GM19025 (cell line): ENCODE results near the gene CPA5.

Experiments
- ATAC-seq: cut with Tn5 transposase; IDR thresholded peaks from one replicate; pipeline ENCODE4 v1.9.1; 2021; ENCODE audit warnings: mild to moderate bottlenecking, low read depth, moderate library complexity; ENCODE audit not compliant: unreplicated experiment

CPA5 gene

DNA sequence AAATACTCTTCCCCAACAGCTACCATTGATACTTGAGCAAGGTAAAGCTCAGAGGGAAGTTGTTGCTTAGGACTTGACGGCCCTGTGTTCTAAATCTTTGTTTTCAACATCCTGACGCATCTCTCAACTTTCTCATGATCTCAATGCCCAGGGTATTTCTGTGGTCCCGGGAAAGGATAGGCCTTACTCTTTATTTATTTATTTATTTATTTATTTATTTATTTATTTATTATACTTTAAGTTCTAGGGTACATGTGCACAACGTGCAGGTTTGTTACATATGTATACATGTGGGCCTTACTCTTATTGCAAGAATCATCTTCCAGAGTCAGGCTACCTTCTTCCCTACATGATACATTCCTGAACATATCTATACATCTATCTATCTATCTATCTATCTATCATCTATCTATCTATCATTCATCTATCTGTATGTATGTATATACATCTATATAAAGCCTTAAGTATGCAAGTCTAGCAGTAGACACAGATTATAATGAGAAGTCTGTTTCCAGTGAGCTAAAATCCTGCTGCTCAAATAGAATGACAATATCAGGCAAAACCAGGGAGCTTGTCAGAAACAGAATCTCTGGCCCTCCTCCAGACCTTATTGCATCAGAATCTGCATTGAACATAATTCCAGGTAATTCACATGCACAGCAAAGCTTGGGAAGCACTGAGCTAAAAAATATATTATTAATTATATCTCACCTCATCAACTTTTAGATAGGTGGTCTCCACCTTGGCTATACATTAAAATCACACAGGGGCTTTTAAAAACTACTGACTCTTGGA lies 12.2 kb upstream of the CPA5 start:
- no peak for ATAC-seq

DNA sequence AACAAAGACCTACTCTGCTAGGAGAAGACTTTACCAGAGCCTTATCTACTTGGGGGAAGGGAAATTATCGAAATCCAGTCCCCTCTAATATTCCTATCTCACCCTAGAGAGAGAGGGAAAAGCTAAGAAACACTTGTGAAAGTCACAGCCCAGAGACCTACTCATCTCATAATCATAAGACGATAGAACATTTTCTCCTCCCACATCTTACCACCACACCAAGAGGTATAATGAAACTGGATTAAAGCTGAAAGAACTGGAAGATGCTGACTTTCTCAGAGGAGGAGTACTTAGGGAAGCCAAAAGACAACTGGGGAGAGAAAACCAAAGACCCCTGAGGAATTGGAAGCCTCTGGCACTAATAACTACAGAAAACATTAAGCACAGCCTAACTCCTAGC lies 10.8 kb upstream of the CPA5 start:
- ATAC-seq: no peak

DNA sequence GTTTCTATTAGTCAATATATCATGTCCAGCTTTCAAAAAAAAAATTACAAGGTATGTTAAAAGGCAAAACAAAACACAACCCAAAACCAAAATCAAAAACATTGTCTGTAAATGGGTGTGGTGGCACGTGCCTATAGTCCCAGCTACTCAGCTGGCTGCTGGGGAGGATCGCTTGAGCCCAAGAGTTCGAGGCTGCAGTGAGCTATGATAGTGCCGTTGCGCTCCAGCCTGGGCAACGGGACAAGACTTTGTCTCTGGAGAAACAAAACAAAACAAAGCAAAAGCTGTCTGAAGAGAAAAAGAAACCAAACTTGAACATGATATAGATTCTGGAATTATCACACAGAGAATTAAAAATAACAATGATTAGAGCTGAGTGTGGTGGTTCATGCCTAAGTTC lies 10.3 kb upstream of the CPA5 start:
- no peak for ATAC-seq

DNA sequence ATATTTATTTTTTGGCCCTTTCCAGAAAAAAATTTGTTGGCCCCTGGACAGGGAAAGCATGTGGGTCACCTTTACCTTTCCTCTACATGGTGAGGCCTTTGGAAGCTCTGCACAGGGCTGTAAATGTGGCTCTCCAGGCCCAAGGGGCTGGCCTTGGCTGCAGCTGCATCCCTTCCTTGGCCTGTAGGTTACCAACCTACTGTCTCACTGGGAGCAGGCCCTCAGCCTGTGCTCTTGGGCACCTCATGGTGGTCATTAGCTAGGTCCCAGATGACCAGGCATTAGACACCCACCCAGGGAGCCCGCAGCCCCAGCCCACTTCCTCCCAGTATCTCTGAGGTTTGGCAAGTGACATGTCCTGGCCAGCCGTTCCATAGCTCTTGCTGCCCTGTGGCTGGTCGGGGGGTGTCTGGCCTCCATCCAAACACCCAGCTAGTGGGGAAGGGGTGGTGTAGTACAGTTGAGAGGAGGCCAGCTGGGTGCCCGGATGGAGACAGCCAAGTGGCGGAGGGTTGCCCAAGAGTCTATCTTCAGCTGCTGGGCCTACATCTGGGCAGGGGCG lies 7.1 kb upstream of the CPA5 start:
- ATAC-seq: no peak

DNA sequence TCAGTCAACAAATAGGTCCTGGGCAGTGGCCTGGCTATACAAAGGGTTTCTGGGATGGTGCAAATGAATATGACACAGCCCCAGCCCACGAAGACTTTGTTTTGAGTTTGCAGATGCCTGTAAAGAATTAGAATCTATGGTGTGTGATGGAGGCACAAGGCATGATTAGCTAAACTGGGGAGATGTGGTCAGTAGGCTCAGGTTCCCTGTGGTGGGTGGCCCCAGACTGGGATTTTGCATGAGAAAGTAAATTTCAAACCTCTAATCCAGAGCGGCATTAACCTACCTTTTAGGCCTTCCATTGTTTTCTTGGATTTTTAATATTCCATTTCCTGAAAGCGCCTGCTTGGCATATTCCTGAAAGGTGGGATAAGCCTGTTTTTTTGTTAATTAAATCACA lies 6.4 kb upstream of the CPA5 start:
- no peak for ATAC-seq

DNA sequence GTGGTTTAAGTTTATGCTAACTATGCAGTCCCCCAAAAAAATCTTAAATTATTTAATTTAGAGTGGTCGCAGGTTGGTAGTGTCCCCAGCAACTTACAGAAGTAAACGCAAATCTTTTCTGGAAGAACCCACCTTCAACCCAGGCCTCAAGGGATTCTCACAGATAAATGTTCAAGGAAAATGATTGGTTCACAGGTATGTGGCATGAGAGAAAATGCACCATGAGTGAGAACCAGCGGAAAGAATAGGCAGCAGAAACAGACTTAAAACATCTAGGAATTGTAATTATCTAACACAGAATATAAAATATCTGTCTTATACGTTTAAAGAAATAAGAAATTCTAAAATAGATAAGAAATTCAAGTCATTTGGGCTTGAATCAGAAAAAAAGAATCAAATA lies 2.7 kb upstream of the CPA5 start:
- no peak for ATAC-seq

DNA sequence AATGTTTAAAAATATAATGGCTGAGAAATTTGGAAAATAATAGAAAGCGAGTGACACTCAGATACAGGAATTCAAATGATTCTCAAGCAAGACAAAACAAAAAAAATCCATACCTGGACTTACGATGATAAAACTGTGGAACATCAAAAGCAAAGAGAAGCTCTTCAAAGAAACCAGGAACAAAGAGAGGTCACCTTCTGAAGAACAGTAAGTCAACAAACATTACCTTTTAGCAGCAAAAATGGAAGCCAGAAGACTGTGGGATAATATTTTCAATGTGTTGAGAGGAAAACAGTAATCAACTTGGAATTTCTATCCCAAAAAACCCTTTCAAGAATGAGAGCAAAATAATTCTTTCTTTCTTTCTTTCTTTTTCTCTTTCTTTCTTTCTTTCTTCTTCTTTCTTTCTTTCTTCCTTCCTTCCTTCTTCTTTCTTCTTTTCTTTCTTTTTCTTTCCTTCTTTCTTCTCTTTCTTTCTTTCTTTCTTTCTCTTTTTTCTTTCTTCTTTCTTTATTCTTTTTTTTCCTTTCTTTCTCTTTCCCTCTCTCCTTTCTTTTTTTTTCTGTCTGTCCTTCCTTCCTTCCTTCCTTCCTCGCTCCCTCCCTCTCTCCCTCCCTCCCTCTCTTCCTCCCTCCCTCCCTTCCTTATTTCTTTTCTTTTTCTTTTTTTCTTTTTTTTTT lies 1.8 kb upstream of the CPA5 start:
- ATAC-seq: no peak

DNA sequence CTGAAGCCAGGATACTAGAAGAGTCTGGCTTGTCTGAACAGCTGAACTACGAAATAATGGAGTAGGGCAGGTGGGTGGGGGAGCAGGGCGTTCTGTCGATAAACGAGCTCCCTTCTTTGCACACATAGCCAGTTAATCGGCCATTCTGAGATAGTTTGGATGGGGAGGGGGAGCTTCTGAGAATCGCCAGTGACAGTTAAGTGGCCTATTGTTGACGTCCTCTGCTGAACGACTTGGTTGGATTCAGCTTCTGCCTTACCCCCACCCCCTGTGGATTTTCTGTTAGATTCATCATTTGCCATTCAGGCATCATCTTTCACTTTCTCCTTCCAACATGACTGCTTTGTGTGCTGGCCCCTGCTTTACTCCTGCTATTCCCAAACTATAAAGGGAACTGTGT lies 520 bp downstream of the CPA5 start:
- ATAC-seq: no peak

DNA sequence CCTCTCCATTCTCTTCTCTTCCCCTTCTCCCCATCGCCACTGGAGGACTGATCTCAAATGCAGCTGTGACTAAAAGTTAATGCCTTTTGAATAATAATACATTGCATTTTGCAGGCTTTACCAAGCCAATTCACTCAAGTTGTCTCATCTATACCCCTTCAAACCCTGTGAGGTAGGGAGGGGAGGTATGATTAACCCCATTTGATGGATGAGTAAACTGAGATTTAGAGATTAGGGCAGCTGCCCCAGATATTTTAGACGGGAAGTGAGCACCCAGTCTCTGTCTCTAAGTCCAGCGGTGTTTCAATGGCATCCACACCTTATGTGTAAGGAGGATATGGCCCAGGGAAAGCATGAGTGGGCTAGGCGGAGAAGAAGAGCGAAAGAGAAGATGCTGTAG lies 1.1 kb downstream of the CPA5 start:
- no peak for ATAC-seq

DNA sequence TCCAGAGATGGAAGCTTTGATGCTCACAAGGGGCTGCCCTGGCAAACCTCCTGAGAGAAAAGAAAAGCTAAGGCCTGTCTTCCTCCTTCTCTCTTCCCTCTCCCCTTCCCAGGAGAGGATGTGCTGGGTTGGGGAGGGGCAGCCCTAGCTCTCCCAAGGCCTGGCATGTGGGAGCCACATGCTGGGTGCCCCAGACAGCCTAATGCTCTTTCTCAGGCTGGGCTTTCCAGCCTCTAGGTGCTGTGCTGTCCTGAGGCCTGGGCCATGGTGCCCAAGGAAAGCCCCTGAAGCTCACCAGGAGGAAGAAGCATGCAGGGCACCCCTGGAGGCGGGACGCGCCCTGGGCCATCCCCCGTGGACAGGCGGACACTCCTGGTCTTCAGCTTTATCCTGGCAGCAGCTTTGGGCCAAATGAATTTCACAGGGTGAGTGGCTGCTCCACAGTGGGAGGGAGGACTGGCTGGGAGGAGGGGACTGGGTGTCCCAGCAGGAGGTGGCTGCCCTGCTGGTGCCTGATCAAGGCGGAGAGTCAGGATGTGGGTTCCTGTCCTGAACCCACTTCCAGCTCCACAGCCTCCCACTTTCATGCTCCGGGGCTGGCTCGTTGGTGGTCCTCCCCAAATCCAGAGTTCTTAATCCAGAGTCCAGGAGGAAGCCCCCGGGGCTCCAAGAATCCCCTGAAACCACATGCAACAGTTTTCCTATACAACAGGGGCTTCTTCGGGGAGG lies 1.7 kb downstream of the CPA5 start:
- no peak for ATAC-seq

DNA sequence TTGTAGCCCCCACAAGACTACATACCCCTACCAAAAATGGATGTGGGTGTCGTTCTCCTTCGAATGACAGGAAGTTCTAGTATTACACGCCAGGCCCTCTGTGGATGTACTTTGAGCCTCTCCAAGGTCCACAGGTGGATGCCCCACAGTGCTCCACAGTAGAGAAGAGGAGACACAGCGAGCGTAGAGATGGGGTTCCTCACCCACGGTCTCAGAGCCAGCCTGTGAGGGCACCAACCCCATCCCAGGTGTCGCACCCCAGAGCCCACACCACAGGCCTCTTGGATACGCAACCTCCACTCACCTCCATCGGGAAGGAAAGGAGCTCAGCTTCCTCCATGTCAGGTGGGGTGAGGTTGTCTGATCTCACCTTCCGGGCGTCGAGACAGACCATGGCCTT lies 2.3 kb downstream of the CPA5 start:
- no peak for ATAC-seq

DNA sequence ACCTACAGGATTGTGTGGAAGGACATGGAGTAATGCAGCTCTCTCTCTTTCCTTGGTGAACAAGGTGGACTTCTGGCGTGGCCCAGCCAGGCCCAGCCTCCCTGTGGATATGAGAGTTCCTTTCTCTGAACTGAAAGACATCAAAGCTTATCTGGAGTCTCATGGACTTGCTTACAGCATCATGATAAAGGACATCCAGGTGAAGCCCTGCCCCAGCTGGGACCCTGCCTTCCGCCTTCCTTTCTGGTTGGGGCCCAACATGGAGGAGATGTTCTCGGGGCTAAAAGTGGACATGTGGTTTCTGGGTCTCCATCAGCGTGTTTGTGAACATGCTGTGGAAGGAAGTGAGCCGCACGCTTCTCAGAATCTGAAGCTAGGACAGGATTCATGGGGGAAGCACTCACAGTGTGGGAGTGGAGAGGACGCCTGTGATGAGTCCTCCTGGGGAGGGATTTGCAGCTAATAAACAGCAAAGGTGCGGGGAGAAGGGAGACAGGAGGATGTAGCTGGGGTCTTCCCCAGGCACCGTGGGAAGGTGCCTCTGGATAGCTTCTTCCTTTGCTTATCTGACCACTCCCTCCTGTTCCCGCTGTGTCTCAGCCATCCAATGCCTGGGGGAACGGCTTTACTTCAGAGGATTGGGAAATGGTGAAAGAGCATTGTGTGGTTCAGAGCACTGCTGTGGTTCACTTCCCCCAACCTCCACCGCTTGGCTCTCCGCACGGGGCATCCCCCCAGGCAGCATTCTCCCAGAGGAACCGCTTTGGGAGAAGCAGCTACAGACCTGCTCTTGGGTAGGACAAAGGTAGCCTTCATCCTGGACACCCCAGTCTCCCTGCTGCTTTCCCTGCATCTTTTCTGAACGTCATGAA lies 5.5 kb downstream of the CPA5 start:
- ATAC-seq: no peak

DNA sequence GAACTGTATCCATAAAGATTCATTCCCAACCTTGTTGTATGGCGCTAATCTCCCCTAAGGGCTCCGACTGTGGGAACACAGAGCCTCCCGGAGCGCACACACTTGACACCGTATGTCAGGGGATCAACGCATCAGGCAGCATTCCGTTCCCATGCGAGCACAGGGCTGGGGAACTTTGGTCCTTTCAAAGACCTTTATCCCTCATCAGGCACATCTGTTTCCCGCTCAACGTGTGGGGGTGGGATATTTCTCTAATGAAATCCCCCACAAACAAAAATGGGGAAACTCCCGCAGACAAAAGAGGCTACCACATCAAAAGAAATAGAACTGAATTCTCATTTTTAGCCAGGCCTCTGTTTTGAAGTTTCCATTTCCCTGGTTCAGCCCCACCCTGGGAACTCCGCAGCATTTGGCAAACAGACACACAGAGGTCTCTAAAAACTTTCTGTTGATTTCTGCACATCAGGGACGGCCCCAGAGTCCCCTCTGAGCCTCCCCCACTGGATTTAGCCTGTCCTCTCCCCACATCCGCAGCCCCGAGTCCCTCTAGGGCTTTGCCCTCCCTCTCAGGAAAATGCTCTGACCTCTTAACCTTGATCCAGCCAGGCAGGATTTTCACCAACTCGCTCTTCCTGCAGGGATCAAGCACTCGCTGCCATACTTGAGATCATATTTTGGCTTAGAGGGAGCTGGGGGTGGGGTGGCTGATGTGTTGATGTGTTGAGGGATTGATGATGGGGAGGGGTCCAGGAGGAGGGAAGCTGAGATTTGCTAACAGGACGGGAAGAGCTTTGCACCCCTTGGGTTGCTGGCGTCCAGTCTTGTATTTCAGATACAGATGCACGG lies 6.6 kb downstream of the CPA5 start:
- no peak for ATAC-seq

DNA sequence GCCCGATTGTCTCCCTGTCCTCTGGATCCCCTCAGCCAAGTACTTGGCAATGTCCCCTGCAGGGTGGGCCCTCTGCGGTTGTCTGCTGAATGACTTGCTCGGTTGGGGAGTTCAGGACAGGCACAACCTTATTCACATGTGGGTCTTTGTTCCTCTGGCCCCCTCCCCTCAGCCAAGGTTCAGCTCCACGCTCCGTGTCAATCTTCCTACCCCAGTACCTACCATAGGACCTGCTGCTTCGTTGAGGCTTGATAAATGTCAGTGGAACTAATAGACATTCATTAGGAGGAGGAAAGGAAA lies 7.1 kb downstream of the CPA5 start:
- no peak for ATAC-seq

DNA sequence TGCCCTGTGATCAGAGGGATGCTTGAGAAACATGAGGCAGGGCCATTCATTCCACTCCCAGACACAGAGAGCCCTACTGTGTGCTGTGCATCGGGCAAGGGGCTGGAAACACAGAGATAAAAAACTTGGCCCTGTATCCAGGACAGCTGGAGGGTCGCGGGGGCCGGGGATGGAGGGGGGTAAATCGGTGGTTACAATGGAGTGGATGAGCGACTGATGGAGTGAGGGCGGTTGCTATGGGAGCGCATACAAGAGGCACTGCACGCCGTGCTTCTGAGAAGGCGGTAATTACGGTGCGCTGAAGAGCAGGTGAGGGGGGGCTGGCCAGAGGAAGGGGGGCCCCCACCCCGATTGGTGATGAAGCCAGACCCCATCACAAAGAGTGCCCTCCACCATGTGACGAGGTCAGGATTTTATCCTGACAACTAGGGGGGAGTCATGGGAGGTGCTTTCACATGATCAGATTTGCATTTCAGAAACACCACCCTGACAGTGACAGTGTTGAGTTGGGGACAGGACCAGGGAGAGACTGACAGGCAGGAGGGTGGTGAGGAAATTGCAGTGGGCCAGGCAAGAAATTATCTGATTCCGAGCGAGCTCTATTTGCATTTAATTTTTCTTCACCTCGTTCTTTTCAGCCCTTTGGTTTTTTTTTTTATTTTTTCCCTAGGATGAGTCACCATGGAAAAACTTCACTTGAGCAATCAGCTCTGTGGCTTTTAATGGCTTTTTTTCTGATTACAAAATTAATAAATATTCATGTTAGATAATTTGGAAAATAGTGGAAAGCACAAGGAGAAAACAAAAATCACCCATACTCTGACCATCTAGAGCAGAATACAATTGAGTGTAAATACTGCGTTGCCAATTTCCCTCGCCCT lies 7.8 kb downstream of the CPA5 start:
- no peak for ATAC-seq

DNA sequence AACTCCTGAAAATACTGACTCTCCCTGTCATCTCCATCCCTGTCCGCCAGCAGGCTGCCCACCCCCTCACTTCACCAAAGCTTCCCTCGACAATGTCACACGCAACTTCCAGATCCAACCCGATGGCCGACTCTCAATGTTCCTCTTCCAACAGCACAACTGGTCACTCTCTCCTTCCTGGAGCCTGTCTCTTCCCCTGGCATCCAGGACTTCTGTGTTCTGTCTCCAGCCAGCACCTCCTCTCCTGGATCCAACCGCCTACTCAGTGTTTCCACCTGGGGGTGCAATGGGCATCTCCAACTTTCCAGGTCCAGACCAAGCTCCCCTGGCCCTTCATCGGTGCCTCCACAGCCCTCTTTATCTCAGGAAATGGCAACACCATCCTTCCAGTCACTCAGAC lies 8.6 kb downstream of the CPA5 start:
- ATAC-seq: no peak

DNA sequence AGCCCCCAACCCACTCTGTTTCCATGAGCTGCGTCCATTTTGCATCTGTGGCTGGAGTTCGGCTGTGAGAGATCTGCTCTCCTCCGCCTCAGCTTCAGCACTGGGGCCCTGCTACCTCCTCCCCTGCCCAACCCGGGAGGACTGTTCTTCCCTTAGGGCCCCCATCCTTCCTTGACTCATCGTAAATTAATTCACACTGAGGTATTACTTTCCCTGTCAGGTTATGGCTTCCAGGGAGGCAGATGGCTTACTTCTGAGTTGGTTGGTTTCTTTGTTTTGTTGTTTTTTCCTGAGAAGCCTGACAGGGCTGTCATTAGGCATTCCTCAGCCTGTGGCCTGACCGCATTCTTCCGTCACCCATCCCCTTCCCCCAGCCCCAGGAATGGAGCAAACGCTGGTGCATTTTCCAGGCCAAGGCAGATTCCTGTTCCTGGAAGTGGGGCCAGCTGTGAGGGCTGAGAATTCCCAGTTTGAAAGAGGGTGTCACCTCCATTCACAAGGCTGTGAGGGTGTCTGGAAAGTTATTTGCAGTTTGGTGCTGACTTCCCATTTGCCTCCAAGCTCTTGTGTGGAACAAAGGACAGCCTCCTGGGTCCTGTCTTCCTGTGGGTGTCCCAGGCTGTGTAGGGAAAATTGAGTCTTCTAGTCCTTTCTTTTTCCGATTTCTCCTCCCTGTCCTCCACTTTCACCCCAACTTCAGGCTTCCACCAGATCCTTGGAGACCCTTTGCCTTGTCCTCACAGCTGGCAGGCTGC lies 11.7 kb downstream of the CPA5 start:
- ATAC-seq: no peak
